GM19099 (cell line): Measurements from ENCODE around the gene DOK7.

Experiments
- POLR2A ChIP-seq: IDR thresholded peaks from 3 replicates; pipeline ENCODE4 v1.6.1; 2011; ENCODE audit warnings: low read depth; ENCODE audit not compliant: insufficient read length; ENCODE audit errors: extremely low read depth

The DOK7 gene

GRCh38 chr4:3462321-3462789 is 751 bp upstream of the DOK7 start:
- no peak for TF ChIP-seq POLR2A

- TF ChIP-seq POLR2A = no peak
Measured at GRCh38 chr4:3463556-3464348, 646 bp downstream of the DOK7 start.

GRCh38 chr4:3464349-3464905 is 1.3 kb downstream of the DOK7 start:
- TF ChIP-seq POLR2A = no peak

GRCh38 chr4:3464911-3465697 is 2.0 kb downstream of the DOK7 start:
- no peak for TF ChIP-seq POLR2A

GRCh38 chr4:3465698-3466671 is 2.9 kb downstream of the DOK7 start:
- TF ChIP-seq POLR2A = no peak

- no peak for TF ChIP-seq POLR2A
Measured at GRCh38 chr4:3466691-3467600, 3.8 kb downstream of the DOK7 start.

- no peak for TF ChIP-seq POLR2A
Measured at GRCh38 chr4:3467601-3468031, 4.5 kb downstream of the DOK7 start.

- no peak for TF ChIP-seq POLR2A
Measured at GRCh38 chr4:3468154-3468553, 5.0 kb downstream of the DOK7 start.

GRCh38 chr4:3468804-3469203 is 5.7 kb downstream of the DOK7 start:
- no peak for TF ChIP-seq POLR2A

GRCh38 chr4:3469386-3470243 is 6.5 kb downstream of the DOK7 start:
- TF ChIP-seq POLR2A = no peak

GRCh38 chr4:3470244-3471097 is 7.4 kb downstream of the DOK7 start:
- TF ChIP-seq POLR2A = no peak
